Gastrocnemius medialis (tissue), 4 donors: ENCODE measurements around the gene NFASC.

Source experiments
- CTCF ChIP-seq, 5 experiments: fragments of 450-650 bp in 3 of 5; fragments of 200-600 bp in 2 of 5; sonication (generic) in 2 of 5; IDR thresholded peaks in 4 of 5; conservative IDR thresholded peaks in 1 of 5; 1 replicate in 4 of 5; 2 replicates in 1 of 5; pipeline ENCODE4 v1.5.1; 2016 to 2019; ENCODE audit warnings: antibody characterized with exemption in 5 of 5, mild to moderate bottlenecking in 3 of 5, moderate library complexity in 3 of 5
- POLR2A ChIP-seq, 2 donors: fragments of 450-650 bp; IDR thresholded peaks; one replicate each; pipeline ENCODE4 v1.6.1; 2017; ENCODE audit warnings: antibody characterized with exemption in 2 of 2, mild to moderate bottlenecking in 2 of 2, moderate library complexity in 2 of 2

- TF ChIP-seq CTCF (IDR thresholded peaks at IDR 0.05 in 4 of 5, conservative IDR thresholded peaks at IDR 0.05 in 1 of 5) (no peak), POLR2A (IDR thresholded peaks at IDR 0.05) (no peak)
Measured at GRCh38 chr1:205064301-205064700, 193.6 kb downstream of the NFASC start.
